Measurements from ENCODE around the gene TMEM95. TPM values are rescaled to one million over a fixed set of nuclear protein-coding genes. Genes with fewer than 3 reads are reported as not detected.

Gene TMEM95
- total and polyA plus RNA-seq, 4 donors: not detected

GRCh38 chr17:7323731-7324437, 31.1 kb upstream of the TMEM95 start:
- peak in 2 of 6 donors; percentile 38 to 50 for DNase-seq (ENCODE audit: low read depth in 4 of 6, low spot score in 6 of 6)
- H3K27ac ChIP-seq (ENCODE audit: low read depth, low read length): no peak overlapping the region
- 81% methylated on average over 29 of the region's 39 CpGs for WGBS (ENCODE audit: insufficient coverage)

DNA sequence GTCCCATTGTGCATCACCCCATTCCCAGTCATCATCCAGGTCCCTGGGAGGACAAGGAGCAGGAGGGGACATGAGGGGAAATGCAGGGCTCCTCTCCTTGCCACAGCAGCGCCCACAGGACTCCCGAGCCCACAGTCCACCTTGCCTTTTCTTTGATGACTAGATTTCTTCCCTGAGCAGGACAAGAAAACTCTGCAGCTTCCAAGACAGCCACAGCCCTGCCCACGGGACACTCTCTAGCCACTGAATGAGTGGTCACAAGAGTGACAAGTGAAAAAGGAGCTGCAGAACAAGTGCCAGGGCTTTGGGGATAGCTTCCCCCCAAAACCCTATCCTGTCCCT, 30.5 kb upstream of the TMEM95 start:
- H3K36me3 ChIP-seq (ENCODE audit: control insufficient read depth, insufficient read depth, low read length): peaks cover 82% of the 10 kb centered on the region
- H3K4me1 ChIP-seq (ENCODE audit: control insufficient read depth, insufficient read depth, low read length): peaks cover 14% of the 10 kb centered on the region
- H3K27ac ChIP-seq (ENCODE audit: low read depth, low read length): no peak overlapping the region
- H3K4me3 ChIP-seq (ENCODE audit: low read depth, low read length): no peak overlapping the region
- WGBS (ENCODE audit: insufficient coverage): 86% methylated on average over 3 of the region's 3 CpGs
- H3K9me3 ChIP-seq (ENCODE audit: control insufficient read depth, insufficient read depth, low read length): no peaks in the 10 kb centered on the region
- H3K27me3 ChIP-seq (ENCODE audit: control insufficient read depth, insufficient read depth, low read length): no peaks in the 10 kb centered on the region
- no peak for DNase-seq (ENCODE audit: low read depth in 4 of 6, low spot score in 6 of 6)

More at GRCh38 chr17:7323731-7324437, 31.1 kb upstream of the TMEM95 start:
- Histone ChIP-seq H3K36me3 (ENCODE audit: control insufficient read depth, insufficient read depth, low read length) (peaks cover 84% of the 10 kb centered on the region), H3K4me3 (ENCODE audit: low read depth, low read length) (no peak overlapping the region), H3K27me3 (ENCODE audit: control insufficient read depth, insufficient read depth, low read length) (no peaks in the 10 kb centered on the region), H3K9me3 (ENCODE audit: control insufficient read depth, insufficient read depth, low read length) (no peaks in the 10 kb centered on the region), H3K4me1 (ENCODE audit: control insufficient read depth, insufficient read depth, low read length) (peaks cover 14% of the 10 kb centered on the region)

DNA sequence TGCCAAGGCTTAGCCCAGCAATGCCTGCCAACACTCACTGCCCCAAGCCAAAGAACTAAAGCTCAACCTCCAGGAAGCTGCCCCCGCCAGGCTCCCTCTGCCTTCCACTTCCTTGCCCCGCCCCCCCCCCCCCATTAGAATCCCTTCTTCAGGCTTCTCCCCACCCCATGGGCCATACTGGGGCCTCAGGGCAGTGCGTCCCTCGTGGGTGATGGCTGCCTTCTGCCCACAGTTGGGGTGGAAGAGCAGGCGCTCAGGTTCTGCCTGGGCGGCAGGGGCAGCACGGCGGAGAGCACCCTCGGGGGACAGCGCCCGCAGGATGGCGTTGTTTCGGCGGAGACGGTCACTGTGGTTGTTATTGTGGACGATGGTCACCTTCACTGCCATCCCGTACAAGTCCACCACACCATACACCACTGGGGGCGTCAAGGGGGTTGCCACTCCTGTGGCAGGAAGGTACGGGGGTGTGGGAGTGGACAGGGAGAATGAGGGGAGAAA, 29.9 kb upstream of the TMEM95 start:
- no peak overlapping the region for H3K4me3 ChIP-seq (ENCODE audit: low read depth, low read length)
- H3K36me3 ChIP-seq (ENCODE audit: control insufficient read depth, insufficient read depth, low read length): peaks cover 76% of the 10 kb centered on the region
- DNase-seq (ENCODE audit: low read depth in 4 of 6, low spot score in 6 of 6): no peak
- no peak overlapping the region for H3K27ac ChIP-seq (ENCODE audit: low read depth, low read length)
- H3K4me1 ChIP-seq (ENCODE audit: control insufficient read depth, insufficient read depth, low read length): peaks cover 19% of the 10 kb centered on the region
- WGBS (ENCODE audit: insufficient coverage): 100% methylated on average over 3 of the region's 19 CpGs
- H3K9me3 ChIP-seq (ENCODE audit: control insufficient read depth, insufficient read depth, low read length): no peaks in the 10 kb centered on the region
- no peaks in the 10 kb centered on the region for H3K27me3 ChIP-seq (ENCODE audit: control insufficient read depth, insufficient read depth, low read length)

DNA sequence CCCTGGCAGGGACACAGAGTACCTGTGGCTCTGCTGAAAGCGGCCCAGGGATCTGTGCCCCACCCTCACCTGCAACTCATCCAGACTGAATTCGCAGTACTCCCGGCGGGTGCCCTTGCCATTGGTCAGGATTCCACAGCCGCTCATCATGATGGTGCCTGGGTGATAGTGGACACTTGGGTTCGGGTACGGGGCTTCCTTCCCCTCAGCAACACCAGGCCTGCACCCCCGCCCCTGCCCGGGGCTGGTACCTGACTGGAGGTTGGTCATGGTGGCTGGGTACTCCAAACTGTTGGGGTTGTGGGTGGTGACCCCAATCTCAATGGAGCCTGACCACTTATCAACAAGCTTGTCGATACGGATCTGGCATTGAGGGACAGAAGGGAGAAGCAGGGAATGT, 28.8 kb upstream of the TMEM95 start:
- DNase-seq (ENCODE audit: low read depth in 4 of 6, low spot score in 6 of 6): no peak
- WGBS (ENCODE audit: insufficient coverage): 90% methylated on average over 2 of the region's 11 CpGs
- H3K36me3 ChIP-seq (ENCODE audit: control insufficient read depth, insufficient read depth, low read length): peaks cover 65% of the 10 kb centered on the region
- no peak overlapping the region for H3K27ac ChIP-seq (ENCODE audit: low read depth, low read length)
- no peak overlapping the region for H3K4me3 ChIP-seq (ENCODE audit: low read depth, low read length)
- H3K27me3 ChIP-seq (ENCODE audit: control insufficient read depth, insufficient read depth, low read length): no peaks in the 10 kb centered on the region
- no peaks in the 10 kb centered on the region for H3K9me3 ChIP-seq (ENCODE audit: control insufficient read depth, insufficient read depth, low read length)
- H3K4me1 ChIP-seq (ENCODE audit: control insufficient read depth, insufficient read depth, low read length): peaks cover 27% of the 10 kb centered on the region

DNA sequence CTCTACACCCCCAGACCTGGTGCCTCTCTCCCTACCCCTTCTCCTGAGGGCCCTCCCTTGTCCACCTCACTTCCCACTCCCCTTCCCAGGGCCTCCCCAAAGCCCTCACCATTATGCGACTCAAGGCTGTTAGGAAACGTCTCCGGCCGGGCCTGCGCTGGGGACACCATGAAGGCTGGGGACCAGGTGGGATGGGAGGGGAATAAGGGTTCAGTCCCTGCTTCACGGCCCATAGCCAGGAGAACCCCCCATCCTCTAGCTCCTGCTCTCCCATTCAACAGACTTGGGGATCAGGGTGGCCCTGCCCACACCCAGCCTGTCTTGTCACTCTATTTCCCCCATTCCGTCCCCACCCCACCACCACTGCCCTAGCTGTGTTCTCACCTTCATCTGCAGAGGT, 27.9 kb upstream of the TMEM95 start:
- Histone ChIP-seq H3K4me1 (ENCODE audit: control insufficient read depth, insufficient read depth, low read length) (peaks cover 27% of the 10 kb centered on the region), H3K4me3 (ENCODE audit: low read depth, low read length) (no peak overlapping the region), H3K36me3 (ENCODE audit: control insufficient read depth, insufficient read depth, low read length) (peaks cover 56% of the 10 kb centered on the region), H3K27me3 (ENCODE audit: control insufficient read depth, insufficient read depth, low read length) (no peaks in the 10 kb centered on the region), H3K27ac (ENCODE audit: low read depth, low read length) (no peak overlapping the region), H3K9me3 (ENCODE audit: control insufficient read depth, insufficient read depth, low read length) (no peaks in the 10 kb centered on the region)
- WGBS (ENCODE audit: insufficient coverage): no CpG with 5 or more reads among the region's 7 CpGs
- DNase-seq (ENCODE audit: low read depth in 4 of 6, low spot score in 6 of 6): no peak

GRCh38 chr17:7327501-7327900, 27.5 kb upstream of the TMEM95 start:
- H3K36me3 ChIP-seq (ENCODE audit: control insufficient read depth, insufficient read depth, low read length): peaks cover 52% of the 10 kb centered on the region
- H3K4me1 ChIP-seq (ENCODE audit: control insufficient read depth, insufficient read depth, low read length): peaks cover 27% of the 10 kb centered on the region
- no peaks in the 10 kb centered on the region for H3K27me3 ChIP-seq (ENCODE audit: control insufficient read depth, insufficient read depth, low read length)
- no peak for DNase-seq (ENCODE audit: low read depth in 4 of 6, low spot score in 6 of 6)
- H3K27ac ChIP-seq (ENCODE audit: low read depth, low read length): no peak overlapping the region
- WGBS (ENCODE audit: insufficient coverage): 91% methylated on average over 15 of the region's 17 CpGs
- no peaks in the 10 kb centered on the region for H3K9me3 ChIP-seq (ENCODE audit: control insufficient read depth, insufficient read depth, low read length)
- H3K4me3 ChIP-seq (ENCODE audit: low read depth, low read length): no peak overlapping the region

GRCh38 chr17:7328009-7328408, 26.9 kb upstream of the TMEM95 start:
- peaks cover 27% of the 10 kb centered on the region for H3K4me1 ChIP-seq (ENCODE audit: control insufficient read depth, insufficient read depth, low read length)
- no peak overlapping the region for H3K27ac ChIP-seq (ENCODE audit: low read depth, low read length)
- no peaks in the 10 kb centered on the region for H3K27me3 ChIP-seq (ENCODE audit: control insufficient read depth, insufficient read depth, low read length)
- H3K4me3 ChIP-seq (ENCODE audit: low read depth, low read length): no peak overlapping the region
- H3K9me3 ChIP-seq (ENCODE audit: control insufficient read depth, insufficient read depth, low read length): no peaks in the 10 kb centered on the region
- no peak for DNase-seq (ENCODE audit: low read depth in 4 of 6, low spot score in 6 of 6)
- peaks cover 47% of the 10 kb centered on the region for H3K36me3 ChIP-seq (ENCODE audit: control insufficient read depth, insufficient read depth, low read length)
- WGBS (ENCODE audit: insufficient coverage): 93% methylated on average over 1 of the region's 1 CpG

GRCh38 chr17:7328840-7329373, 26.0 kb upstream of the TMEM95 start, which contains the start of gene NEURL4:
TSS of gene NEURL4 (minus strand) at chr17:7329335. CDS start at chr17:7329312, 23 bp downstream.
- peak within 1 kb of the TSS; percentile 99 for H3K27ac ChIP-seq (ENCODE audit: low read depth, low read length)
- H3K27me3 ChIP-seq (ENCODE audit: control insufficient read depth, insufficient read depth, low read length): no peaks in the 10 kb centered on the region
- under 1% methylated on average over 47 of the region's 50 CpGs for WGBS (ENCODE audit: insufficient coverage)
- H3K4me3 ChIP-seq (ENCODE audit: low read depth, low read length): peak within 1 kb of the TSS; percentile 91
- no peak for DNase-seq (ENCODE audit: low read depth in 4 of 6, low spot score in 6 of 6)
- H3K36me3 ChIP-seq (ENCODE audit: control insufficient read depth, insufficient read depth, low read length): peaks cover 38% of the 10 kb centered on the region
- H3K4me1 ChIP-seq (ENCODE audit: control insufficient read depth, insufficient read depth, low read length): peaks cover 27% of the 10 kb centered on the region
- H3K9me3 ChIP-seq (ENCODE audit: control insufficient read depth, insufficient read depth, low read length): no peaks in the 10 kb centered on the region

DNA sequence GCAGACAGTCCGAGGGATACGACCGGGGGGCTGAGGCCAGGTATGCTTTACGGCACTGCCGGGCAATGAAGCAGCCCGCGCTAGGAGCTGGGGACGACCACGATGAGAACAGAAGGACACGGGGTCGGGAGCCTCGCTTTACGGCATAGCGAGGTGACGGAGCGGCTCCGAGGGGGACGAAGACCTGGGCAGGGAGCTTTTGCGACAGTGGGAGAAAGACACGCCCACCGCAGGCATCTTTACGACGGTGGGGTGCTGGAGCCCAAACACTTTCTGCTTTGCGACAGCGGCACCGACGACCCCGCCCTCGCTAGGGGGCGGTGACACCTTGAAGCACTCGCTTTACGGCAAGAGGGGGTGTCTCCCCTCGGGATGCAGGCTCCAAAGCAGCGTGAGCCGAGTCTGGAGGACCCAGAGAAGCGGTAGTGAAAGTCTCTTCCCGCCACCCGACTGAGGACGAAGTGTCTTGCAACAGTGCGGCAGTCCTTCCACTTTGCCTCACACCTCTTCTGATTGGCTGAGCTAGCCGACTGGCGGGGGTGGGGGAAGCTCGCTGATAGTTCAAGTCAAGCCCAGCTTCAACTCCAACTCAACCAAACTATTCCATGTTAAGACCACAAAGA, 25.5 kb upstream of the TMEM95 start:
- H3K36me3 ChIP-seq (ENCODE audit: control insufficient read depth, insufficient read depth, low read length): peaks cover 32% of the 10 kb centered on the region
- H3K4me1 ChIP-seq (ENCODE audit: control insufficient read depth, insufficient read depth, low read length): peaks cover 27% of the 10 kb centered on the region
- H3K27ac ChIP-seq (ENCODE audit: low read depth, low read length): peak overlapping the region; percentile 99
- under 1% methylated on average over 38 of the region's 43 CpGs for WGBS (ENCODE audit: insufficient coverage)
- peak overlapping the region; percentile 91 for H3K4me3 ChIP-seq (ENCODE audit: low read depth, low read length)
- H3K9me3 ChIP-seq (ENCODE audit: control insufficient read depth, insufficient read depth, low read length): no peaks in the 10 kb centered on the region
- peak; percentile 96 to 100 (median 98) for DNase-seq (ENCODE audit: low read depth in 4 of 6, low spot score in 6 of 6)
- H3K27me3 ChIP-seq (ENCODE audit: control insufficient read depth, insufficient read depth, low read length): no peaks in the 10 kb centered on the region

Measured in spinal cord (tissue), 10 donors.